OCI-LY7 (cell line): ENCODE data around the gene ZYG11B.

Experiments used
- CTCF ChIP-seq: fragments of 200-600 bp; sonication (generic); conservative IDR thresholded peaks from 2 replicates; pipeline ENCODE4 v1.5.1; 2014; ENCODE audit warnings: mild to moderate bottlenecking, antibody characterized with exemption, low read length, moderate library complexity, mixed read lengths
- EZH2phosphoT487 ChIP-seq: fragments of 200-600 bp; sonication (generic); IDR thresholded peaks from 2 replicates; pipeline ENCODE4 v1.6.1; 2018; ENCODE audit warnings: low read depth, borderline replicate concordance, mild to moderate bottlenecking, mixed run types, antibody characterized with exemption, low read length, moderate library complexity, mixed read lengths

GRCh38 chr1:52681136-52681535 is 45.1 kb upstream of the ZYG11B start:
- no peak for TF ChIP-seq CTCF
- TF ChIP-seq EZH2phosphoT487 = no peak
